Muscle of back (tissue), 10 donors: ENCODE data around the gene SERPINA5. TPM values are rescaled to one million over a fixed set of nuclear protein-coding genes. Genes with fewer than 3 reads are reported as not detected.

Experiments used
- polyA plus RNA-seq, 10 donors: library from polyadenylated mRNA; unstranded; fragments of 120-200 nt; gene quantifications; one replicate each; pipeline ENCODE4 v1.2.1, GENCODE V29; 2013; ENCODE audit not compliant: insufficient read length in 10 of 10

Gene SERPINA5
- polyA plus RNA-seq, 10 donors: 0.08 to 0.55 (median 0.15) TPM; not detected in 3

Other genes starting within 250 kb of the SERPINA5 start
- gene SERPINA2, start 214.7 kb upstream of the SERPINA5 start, polyA plus RNA-seq: not detected
- 10 to 100 TPM in 1 of 10 donors, 1 to 10 TPM in 4, under 1 TPM in 5; 0.40 to 13.3 (median 0.92) TPM for gene SERPINA1, start 192.8 kb upstream of the SERPINA5 start, polyA plus RNA-seq
- gene SERPINA11, start 128.6 kb upstream of the SERPINA5 start, polyA plus RNA-seq: not detected
- gene SERPINA9, start 105.2 kb upstream of the SERPINA5 start, polyA plus RNA-seq: not detected
- gene SERPINA12, start 72.0 kb upstream of the SERPINA5 start, polyA plus RNA-seq: not detected
- gene SERPINA4, start 20.0 kb upstream of the SERPINA5 start, polyA plus RNA-seq: under 1 TPM in 2 of 10 donors, not detected in 8; 0.07 to 0.31 TPM
- under 1 TPM in 2 of 10 donors, not detected in 8; 0.10 to 0.42 TPM for gene SERPINA3, start 31.0 kb downstream of the SERPINA5 start, polyA plus RNA-seq
- gene GSC, start 188.7 kb downstream of the SERPINA5 start, polyA plus RNA-seq: 1 to 10 TPM in 3 of 10 donors, under 1 TPM in 7; 0.35 to 1.5 (median 0.77) TPM